ENCODE results near the gene RGL4. TPM values are rescaled to one million over a fixed set of nuclear protein-coding genes. Genes with fewer than 3 reads are reported as not detected.

RGL4 gene
- total and polyA plus RNA-seq, 2 of the 8 experiments (the other 6 are each of a cell fraction or from before 2014, with no cell fraction given): not detected

DNA sequence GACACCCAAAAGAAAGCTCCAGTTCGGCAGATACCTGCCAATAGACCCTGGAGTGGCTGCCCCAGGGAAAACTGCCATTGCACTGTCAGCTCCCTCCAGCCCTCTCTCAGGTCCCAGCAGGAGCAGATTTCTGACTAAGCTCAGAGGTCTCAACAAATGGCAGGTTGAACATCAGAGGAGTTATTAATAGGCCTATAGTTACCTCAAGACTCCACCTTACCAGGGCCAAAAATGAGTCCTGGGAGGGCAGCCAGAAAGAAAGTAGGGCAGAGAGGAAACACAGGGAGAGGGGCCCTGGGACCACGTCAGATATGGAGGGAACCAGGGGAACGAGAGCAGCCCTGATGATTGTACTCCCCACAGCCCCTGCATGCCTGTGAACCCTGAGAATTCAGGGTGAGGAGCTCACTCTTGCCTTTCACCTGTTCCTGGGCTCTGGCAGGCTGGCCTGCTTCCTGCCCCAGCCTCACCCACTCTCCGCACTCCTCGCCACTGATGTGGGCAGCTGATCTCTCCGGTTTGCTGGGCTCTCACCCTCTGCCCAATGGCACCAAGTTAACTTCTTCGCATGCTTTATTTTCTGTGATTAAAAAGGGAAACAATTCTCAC, 4.3 kb upstream of the RGL4 start:
- Histone ChIP-seq H2AK5ac (ENCODE audit: low read depth, low read length) (no peak overlapping the region), H3K9ac (replicated peaks in 1 of 4; ENCODE audit: extremely low read depth in 1 of 4, low read depth in 3 of 4, low read length in 3 of 4) (no peak overlapping the region), H3K27me3 (replicated peaks in 1 of 4; ENCODE audit: control insufficient read depth in 3 of 4, extremely low read depth in 1 of 4, insufficient read depth in 3 of 4, low read length in 3 of 4) (no peaks in the 10 kb centered on the region), H3K4me1 (replicated peaks in 1 of 4; ENCODE audit: control insufficient read depth in 3 of 4, insufficient read depth in 4 of 4, low read length in 3 of 4) (no peaks in the 10 kb centered on the region), H4K8ac (ENCODE audit: extremely low read depth, insufficient read depth, low read length) (no peak overlapping the region), H2BK15ac (ENCODE audit: low read length) (no peak overlapping the region), H3K18ac (ENCODE audit: extremely low read depth, low read length) (no peak overlapping the region), H4K20me1 (replicated peaks in 1 of 2; ENCODE audit: control insufficient read depth in 1 of 2, insufficient read depth in 2 of 2, low read length in 2 of 2) (peaks cover 6 to 11% of the 10 kb centered on the region in 2 experiments), H2BK120ac (replicated peaks; ENCODE audit: low read depth, low read length) (no peak overlapping the region), H2BK5ac (ENCODE audit: low read depth, low read length) (no peak overlapping the region), H3K27ac (ENCODE audit: low read depth, low read length) (no peak overlapping the region), H3K36me3 (ENCODE audit: control insufficient read depth in 2 of 4, insufficient read depth in 4 of 4, low read length in 3 of 4) (peaks cover 0 to 7% (median 2%) of the 10 kb centered on the region in 4 experiments; a peak in 5 of 8 replicates), H3K56ac (replicated peaks; ENCODE audit: insufficient read length, low read depth, low read length) (no peak overlapping the region), H3K79me1 (ENCODE audit: low read depth, low read length) (no peaks in the 10 kb centered on the region), H3K4ac (replicated peaks; ENCODE audit: insufficient read length, low read depth, low read length) (no peak overlapping the region), H3K4me3 (ENCODE audit: extremely low read depth in 1 of 4, insufficient read depth in 2 of 4, low read depth in 3 of 4, low read length in 4 of 4) (no peak overlapping the region), H2BK20ac (ENCODE audit: low read length) (no peak overlapping the region), H3K23ac (ENCODE audit: insufficient read length) (no peak overlapping the region), H3K14ac (ENCODE audit: insufficient read length) (no peak overlapping the region), H3K4me2 (ENCODE audit: insufficient read depth in 1 of 2, low read depth in 2 of 2, low read length in 2 of 2) (no peak overlapping the region), H4K91ac (replicated peaks; ENCODE audit: insufficient read length, low read length) (no peak overlapping the region), H3K9me3 (ENCODE audit: insufficient read depth in 2 of 2, low read depth in 1 of 2, low read length in 1 of 2) (no peaks in the 10 kb centered on the region), H2AFZ (ENCODE audit: low read length) (no peak overlapping the region), H3K79me2 (ENCODE audit: control insufficient read depth in 1 of 2, insufficient read depth in 2 of 2, low read length in 2 of 2) (no peaks in the 10 kb centered on the region), H3K23me2 (ENCODE audit: low read depth, low read length) (no peaks in the 10 kb centered on the region), H4K5ac (ENCODE audit: insufficient read length, low read depth, low read length) (no peak overlapping the region), H2BK12ac (ENCODE audit: low read depth, low read length) (no peak overlapping the region)
- ChIA-PET POLR2A (ENCODE audit: partially characterized antibody) (interaction anchor here (0.6 to 1.4 kb wide), 2 partner anchors 69 to 95 kb away, joined by 3 to 4 read pairs; no protein-coding TSS in a partner anchor), CTCF (ENCODE audit: partially characterized antibody) (interaction anchor here (0.6 to 1.8 kb wide), 4 partner anchors 26 to 142 kb away, joined by 3 to 4 read pairs (median 4); no protein-coding TSS in a partner anchor)
- 76% methylated on average over 7 of the region's 7 CpGs; no CpG with 5 or more reads in 1 of the 2 experiments for WGBS, 2 experiments (ENCODE audit: extremely low coverage in 1 of 2, insufficient coverage in 1 of 2, insufficient read length in 1 of 2, insufficient replicate concordance in 2 of 2, low coverage in 1 of 2, low lambda C conversion rate in 2 of 2, missing lambda C conversion rate in 1 of 2)
- FAIRE-seq (no peak), DNase-seq (ENCODE audit: low read depth in 1 of 2, low spot score in 2 of 2) (no peak)
- TF ChIP-seq RAD21 (IDR thresholded peaks at IDR 0.05 in 1 of 2, conservative IDR thresholded peaks at IDR 0.05 in 1 of 2; ENCODE audit: low read depth in 2 of 2, low read length in 2 of 2) (no peak), CHD2 (IDR thresholded peaks at IDR 0.05; ENCODE audit: low read length) (no peak), POLR2A (IDR thresholded peaks at IDR 0.05; ENCODE audit: control extremely low read depth in 1 of 2, low read depth in 2 of 2, low read length in 2 of 2) (no peak), GABPA (IDR thresholded peaks at IDR 0.05; ENCODE audit: borderline replicate concordance, insufficient read depth, low read length) (no peak), TAF7 (optimal IDR thresholded peaks at IDR 0.05; ENCODE audit: borderline replicate concordance, low read depth, low read length) (no peak), ZNF274 (IDR thresholded peaks at IDR 0.05; ENCODE audit: borderline replicate concordance, extremely low read depth, low read length) (no peak), SUZ12 (IDR thresholded peaks at IDR 0.05; ENCODE audit: low read length) (no peak), SP2 (IDR thresholded peaks at IDR 0.05; ENCODE audit: low read length) (no peak), EZH2 (IDR thresholded peaks at IDR 0.05; ENCODE audit: low read depth, low read length, severe bottlenecking) (no peak), TEAD4 (IDR thresholded peaks at IDR 0.05; ENCODE audit: low read depth, low read length) (no peak), HDAC6 (IDR thresholded peaks at IDR 0.05; ENCODE audit: low read depth, low read length) (no peak), KDM5A (IDR thresholded peaks at IDR 0.05; ENCODE audit: low read length) (no peak), POLR2AphosphoS5 (IDR thresholded peaks at IDR 0.05; ENCODE audit: low read depth, low read length) (no peak)
- TF ChIP-seq, protein P1, sequence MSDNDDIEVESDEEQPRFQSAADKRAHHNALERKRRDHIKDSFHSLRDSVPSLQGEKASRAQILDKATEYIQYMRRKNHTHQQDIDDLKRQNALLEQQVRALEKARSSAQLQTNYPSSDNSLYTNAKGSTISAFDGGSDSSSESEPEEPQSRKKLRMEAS (IDR thresholded peaks at IDR 0.05): no peak

All from H1 (cell line).